HepG2 (cell line): ENCODE results near the gene MED13L. TPM values are rescaled to one million over a fixed set of nuclear protein-coding genes. Genes with fewer than 3 reads are reported as not detected.

Experiments used
- ATAC-seq: fragments of 200-7000 bp; cut with Tn5 transposase; 3 replicates; pipeline ENCODE4 v1.9.1; 2020; ENCODE audit warnings: mild to moderate bottlenecking, moderate library complexity
- BruUV-seq: library from RNA; stranded (reverse); fragments of 400-500 nt; replicated peaks from 2 replicates; lab custom pipeline; 2021; lab: Mats Ljungman, UMichigan
- CTCF ChIA-PET: fragments of 300-600 bp; formaldehyde crosslinking; extraction: SDS; loops from one replicate; lab custom pipeline; 2021; ENCODE audit warnings: low total read pairs, inconsistent platforms, low intra/inter-chr PET ratio; lab: Yijun Ruan, JAX
- POLR2A ChIA-PET: fragments of 350-600 bp; sonication (Branson Sonifier 250); formaldehyde crosslinking; loops from one replicate; lab custom pipeline; 2020; ENCODE audit warnings: antibody characterized with exemption, inconsistent platforms; lab: Yijun Ruan, JAX
- DNase-seq: peaks from one replicate; pipeline ENCODE4 v3.0.0-alpha.2; 2015; ENCODE audit warnings: low spot score
- FAIRE-seq: peaks from 3 replicates; lab custom pipeline; 2011; peaks lifted over from hg19 to GRCh38; lab: Jason Lieb, UNC
- H2AFZ ChIP-seq: one replicate; pipeline ENCODE4 v1.6.1; 2011; ENCODE audit warnings: low read length, inconsistent platforms
- H3K27ac ChIP-seq: fragments of 300-600 bp; 3 replicates; pipeline ENCODE4 v1.8.0; 2011; ENCODE audit warnings: mixed run types, mild to moderate bottlenecking, mixed read lengths, low read length, inconsistent platforms; ENCODE audit not compliant: insufficient read depth; ENCODE audit errors: extremely low read length
- H3K27me3 ChIP-seq, 2 experiments: fragments of 200-600 bp in 1 of 2; 2 replicates in 1 of 2; 3 replicates in 1 of 2; pipeline versions ENCODE4 v1.6.0 to v1.8.0; 2011; ENCODE audit warnings: low read length in 2 of 2, mild to moderate bottlenecking in 2 of 2, moderate library complexity in 2 of 2, inconsistent platforms in 1 of 2; ENCODE audit not compliant: insufficient read depth in 2 of 2, control insufficient read depth in 1 of 2
- H3K36me3 ChIP-seq, 2 experiments: fragments of 200-600 bp in 1 of 2; replicated peaks in 1 of 2; 2 replicates in 1 of 2; 3 replicates in 1 of 2; pipeline versions ENCODE4 v1.5.1 to v1.8.0; 2011; ENCODE audit warnings: low read length in 2 of 2, inconsistent platforms in 1 of 2; ENCODE audit not compliant: insufficient read depth in 2 of 2, control insufficient read depth in 1 of 2
- H3K4me1 ChIP-seq: 2 replicates; pipeline ENCODE4 v1.5.1; 2012; ENCODE audit warnings: low read length, inconsistent platforms; ENCODE audit not compliant: insufficient read depth
- H3K4me2 ChIP-seq: 2 replicates; pipeline ENCODE4 v1.6.0; 2011; ENCODE audit warnings: low read depth, low read length, inconsistent platforms
- H3K4me3 ChIP-seq, 3 experiments: fragments of 200-600 bp in 1 of 3; sonication (generic), shearing (Covaris generic) in 1 of 3; replicated peaks in 1 of 3; 2 replicates each; pipeline ENCODE4 v1.5.1; 2011 to 2016; ENCODE audit warnings: low read length in 3 of 3, inconsistent platforms in 2 of 3, low read depth in 2 of 3, mild to moderate bottlenecking in 2 of 3, control low read depth in 1 of 3, mixed read lengths in 1 of 3; ENCODE audit not compliant: insufficient read depth in 1 of 3
- H3K79me2 ChIP-seq: one replicate; pipeline ENCODE4 v1.6.1; 2011; ENCODE audit warnings: low read length, inconsistent platforms; ENCODE audit not compliant: insufficient read depth
- H3K9ac ChIP-seq: 2 replicates; pipeline ENCODE4 v1.6.0; 2011; ENCODE audit warnings: mild to moderate bottlenecking, low read depth, low read length, inconsistent platforms; ENCODE audit not compliant: insufficient read depth
- H3K9me3 ChIP-seq: 2 replicates; pipeline ENCODE4 v1.5.1; 2012; ENCODE audit warnings: mild to moderate bottlenecking, low read length
- H4K20me1 ChIP-seq: 2 replicates; pipeline ENCODE4 v1.6.0; 2011; ENCODE audit warnings: inconsistent platforms, mild to moderate bottlenecking, low read length, moderate library complexity; ENCODE audit not compliant: insufficient read depth
- EEA1 ChIP-seq: sonication (generic); formaldehyde crosslinking; IDR thresholded peaks from 2 replicates; pipeline ENCODE4 v1.5.1; 2020; ENCODE audit warnings: mild to moderate bottlenecking, missing genetic modification reagents, borderline replicate concordance
- RORA ChIP-seq: sonication (generic); formaldehyde crosslinking; IDR thresholded peaks from 2 replicates; pipeline ENCODE4 v1.5.0; 2020; ENCODE audit warnings: mild to moderate bottlenecking, missing genetic modification reagents, moderate library complexity
- STAG1 ChIP-seq: sonication (generic); formaldehyde crosslinking; IDR thresholded peaks from 2 replicates; pipeline ENCODE4 v1.4.0; 2020; ENCODE audit warnings: missing genetic modification reagents
- ZMYM2 ChIP-seq: sonication (generic); formaldehyde crosslinking; IDR thresholded peaks from 2 replicates; pipeline ENCODE4 v1.8.0; 2022; ENCODE audit warnings: mild to moderate bottlenecking, missing genetic modification reagents
- ZNF17 ChIP-seq: sonication (generic); formaldehyde crosslinking; IDR thresholded peaks from 2 replicates; pipeline ENCODE4 v1.5.0; 2020; ENCODE audit warnings: mild to moderate bottlenecking, missing genetic modification reagents
- ZNF430 ChIP-seq: sonication (generic); formaldehyde crosslinking; IDR thresholded peaks from 2 replicates; pipeline ENCODE4 v1.9.0; 2021; ENCODE audit warnings: mild to moderate bottlenecking, missing genetic modification reagents
- ZNF562 ChIP-seq: sonication (generic); formaldehyde crosslinking; IDR thresholded peaks from 2 replicates; pipeline ENCODE4 v1.8.0; 2022; ENCODE audit warnings: missing genetic modification reagents, borderline replicate concordance
- WGBS: methylation state at CpG from one replicate; pipeline ENCODE4 v1.1.6; 2017; ENCODE audit warnings: low lambda C conversion rate; 5-methylcytosine and 5-hydroxymethylcytosine counted together
- in situ Hi-C: cut with HindIII; loops from 2 replicates; pipeline ENCODE4 v1.10.0; 2017; ENCODE audit warnings: low pct_unique_long_range_greater_than_20kb; ENCODE audit not compliant: extremely low pct_ligation_motif_present
- intact Hi-C: fragments of 100-400 bp; cut with micrococcal nuclease; formaldehyde crosslinking; loops from one replicate; pipeline ENCODE4 v1.10.0; 2022; ENCODE audit not compliant: unreplicated experiment
- polyA plus RNA-seq, 8 experiments: library from polyadenylated mRNA; depleted of rRNA in 3 of 8; stranded (reverse) in 7 of 8; unstranded in 1 of 8; fragments of >200 nt; fragmentation: Illumina TruSeq in 4 of 8; extraction: Trizol in 4 of 8; gene quantifications; 2 replicates each; pipeline versions ENCODE4 v1.2.1 to v1.2.3, GENCODE V29; 2011 to 2016; ENCODE audit warnings: low read depth in 4 of 8, missing spikeins in 1 of 8, mixed read lengths in 1 of 8; ENCODE audit not compliant: insufficient read depth in 1 of 8
- total RNA-seq, 5 experiments: library from RNA; depleted of rRNA; stranded (reverse); fragments of >200 nt; fragmentation: Illumina TruSeq; extraction: Trizol; gene quantifications; 2 replicates each; pipeline ENCODE4 v1.2.3, GENCODE V29; 2016; ENCODE audit warnings: low read depth in 1 of 5
- TF ChIP-seq, protein P1 (sequence below): sonication (generic); formaldehyde crosslinking; conservative IDR thresholded peaks from 2 replicates; pipeline ENCODE4 v1.4.0; 2020; ENCODE audit warnings: missing genetic modification reagents
- TF ChIP-seq, protein P2 (sequence below): sonication (generic); formaldehyde crosslinking; IDR thresholded peaks from 2 replicates; pipeline ENCODE4 v1.5.0; 2020; ENCODE audit warnings: mild to moderate bottlenecking, missing genetic modification reagents, moderate library complexity
- TF ChIP-seq, protein P3 (sequence below): sonication (generic); formaldehyde crosslinking; IDR thresholded peaks from 2 replicates; pipeline ENCODE4 v1.5.0; 2020; ENCODE audit warnings: mild to moderate bottlenecking, missing genetic modification reagents, borderline replicate concordance
- TF ChIP-seq, protein P4 (sequence below): sonication (generic); formaldehyde crosslinking; IDR thresholded peaks from 2 replicates; pipeline ENCODE4 v1.8.1; 2023; ENCODE audit warnings: mild to moderate bottlenecking, inconsistent platforms, moderate library complexity, missing genetic modification reagents, borderline replicate concordance

MED13L gene
- total and polyA plus RNA-seq, 2 of the 13 experiments (the other 11 are each of a cell fraction or from before 2014, with no cell fraction given) = 24.8 to 38.9 TPM

DNA sequence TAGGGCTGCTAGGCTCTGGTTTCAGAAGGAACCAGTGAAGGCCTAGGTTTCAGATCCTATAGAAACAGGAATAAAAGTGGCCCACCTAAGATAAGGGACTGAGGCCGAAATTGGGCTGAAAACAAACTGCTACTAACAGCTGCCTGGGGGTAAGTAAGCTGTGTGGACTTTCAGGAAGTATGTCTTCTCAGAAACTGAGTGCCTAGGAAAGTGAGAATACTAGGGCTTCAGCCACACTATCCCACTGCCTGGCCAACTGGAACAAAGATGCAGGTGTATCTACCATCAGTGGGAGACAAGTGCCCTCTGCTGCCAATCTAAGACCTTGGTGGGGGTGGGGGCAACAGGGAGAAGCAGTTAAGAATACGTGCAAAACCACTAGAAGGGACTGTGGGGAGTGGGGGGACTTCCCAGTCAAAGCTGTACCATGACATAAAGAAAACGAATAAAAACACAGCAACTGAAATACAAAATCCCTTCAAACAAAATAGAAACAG, 82.5 kb downstream of the MED13L start:
- Histone ChIP-seq H3K27ac (no peak overlapping the region), H3K79me2 (peaks cover 41% of the 10 kb centered on the region), H3K9ac (no peak overlapping the region), H3K27me3 (no peaks in the 10 kb centered on the region), H3K36me3 (no peaks in the 10 kb centered on the region), H3K4me1 (peaks cover 10% of the 10 kb centered on the region), H2AFZ (no peak overlapping the region), H4K20me1 (peaks cover 5% of the 10 kb centered on the region; the same call in 1 of the 2 replicates), H3K4me3 (no peak overlapping the region), H3K9me3 (no peaks in the 10 kb centered on the region), H3K4me2 (no peak overlapping the region)
- ChIA-PET CTCF (no interaction called here), POLR2A (no interaction called here)
- no TSS peak for BruUV-seq
- no peak for FAIRE-seq
- DNase-seq = no peak
- in situ Hi-C loops (no loop called here), intact Hi-C loops (no loop called here)
- no peak for ATAC-seq
- WGBS = 97% methylated on average over 3 of the region's 3 CpGs
- TF ChIP-seq ZNF430 = no peak
- TF ChIP-seq ZNF17 (CRISPR knock-in tag) = no peak
- no peak for TF ChIP-seq ZMYM2 (CRISPR knock-in tag)
- TF ChIP-seq, protein P1, sequence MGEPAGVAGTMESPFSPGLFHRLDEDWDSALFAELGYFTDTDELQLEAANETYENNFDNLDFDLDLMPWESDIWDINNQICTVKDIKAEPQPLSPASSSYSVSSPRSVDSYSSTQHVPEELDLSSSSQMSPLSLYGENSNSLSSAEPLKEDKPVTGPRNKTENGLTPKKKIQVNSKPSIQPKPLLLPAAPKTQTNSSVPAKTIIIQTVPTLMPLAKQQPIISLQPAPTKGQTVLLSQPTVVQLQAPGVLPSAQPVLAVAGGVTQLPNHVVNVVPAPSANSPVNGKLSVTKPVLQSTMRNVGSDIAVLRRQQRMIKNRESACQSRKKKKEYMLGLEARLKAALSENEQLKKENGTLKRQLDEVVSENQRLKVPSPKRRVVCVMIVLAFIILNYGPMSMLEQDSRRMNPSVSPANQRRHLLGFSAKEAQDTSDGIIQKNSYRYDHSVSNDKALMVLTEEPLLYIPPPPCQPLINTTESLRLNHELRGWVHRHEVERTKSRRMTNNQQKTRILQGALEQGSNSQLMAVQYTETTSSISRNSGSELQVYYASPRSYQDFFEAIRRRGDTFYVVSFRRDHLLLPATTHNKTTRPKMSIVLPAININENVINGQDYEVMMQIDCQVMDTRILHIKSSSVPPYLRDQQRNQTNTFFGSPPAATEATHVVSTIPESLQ (CRISPR knock-in tag) = no peak
- TF ChIP-seq, protein P2, sequence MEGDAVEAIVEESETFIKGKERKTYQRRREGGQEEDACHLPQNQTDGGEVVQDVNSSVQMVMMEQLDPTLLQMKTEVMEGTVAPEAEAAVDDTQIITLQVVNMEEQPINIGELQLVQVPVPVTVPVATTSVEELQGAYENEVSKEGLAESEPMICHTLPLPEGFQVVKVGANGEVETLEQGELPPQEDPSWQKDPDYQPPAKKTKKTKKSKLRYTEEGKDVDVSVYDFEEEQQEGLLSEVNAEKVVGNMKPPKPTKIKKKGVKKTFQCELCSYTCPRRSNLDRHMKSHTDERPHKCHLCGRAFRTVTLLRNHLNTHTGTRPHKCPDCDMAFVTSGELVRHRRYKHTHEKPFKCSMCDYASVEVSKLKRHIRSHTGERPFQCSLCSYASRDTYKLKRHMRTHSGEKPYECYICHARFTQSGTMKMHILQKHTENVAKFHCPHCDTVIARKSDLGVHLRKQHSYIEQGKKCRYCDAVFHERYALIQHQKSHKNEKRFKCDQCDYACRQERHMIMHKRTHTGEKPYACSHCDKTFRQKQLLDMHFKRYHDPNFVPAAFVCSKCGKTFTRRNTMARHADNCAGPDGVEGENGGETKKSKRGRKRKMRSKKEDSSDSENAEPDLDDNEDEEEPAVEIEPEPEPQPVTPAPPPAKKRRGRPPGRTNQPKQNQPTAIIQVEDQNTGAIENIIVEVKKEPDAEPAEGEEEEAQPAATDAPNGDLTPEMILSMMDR = peak; percentile 40; the same call in 1 of the 2 replicates
- 0 out of 2 replicates have a peak, but pooled peaks have one; percentile 29 for TF ChIP-seq STAG1 (CRISPR knock-in tag)
- TF ChIP-seq, protein P3, sequence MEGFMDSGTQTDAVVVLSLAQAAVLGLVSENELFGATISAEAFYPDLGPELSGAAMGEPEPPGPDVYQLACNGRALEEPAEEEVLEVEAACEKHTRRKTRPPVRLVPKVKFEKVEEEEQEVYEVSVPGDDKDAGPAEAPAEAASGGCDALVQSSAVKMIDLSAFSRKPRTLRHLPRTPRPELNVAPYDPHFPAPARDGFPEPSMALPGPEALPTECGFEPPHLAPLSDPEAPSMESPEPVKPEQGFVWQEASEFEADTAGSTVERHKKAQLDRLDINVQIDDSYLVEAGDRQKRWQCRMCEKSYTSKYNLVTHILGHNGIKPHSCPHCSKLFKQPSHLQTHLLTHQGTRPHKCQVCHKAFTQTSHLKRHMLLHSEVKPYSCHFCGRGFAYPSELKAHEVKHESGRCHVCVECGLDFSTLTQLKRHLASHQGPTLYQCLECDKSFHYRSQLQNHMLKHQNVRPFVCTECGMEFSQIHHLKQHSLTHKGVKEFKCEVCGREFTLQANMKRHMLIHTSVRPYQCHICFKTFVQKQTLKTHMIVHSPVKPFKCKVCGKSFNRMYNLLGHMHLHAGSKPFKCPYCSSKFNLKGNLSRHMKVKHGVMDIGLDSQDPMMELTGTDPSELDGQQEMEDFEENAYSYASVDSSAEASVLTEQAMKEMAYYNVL = no peak
- TF ChIP-seq, protein P4, sequence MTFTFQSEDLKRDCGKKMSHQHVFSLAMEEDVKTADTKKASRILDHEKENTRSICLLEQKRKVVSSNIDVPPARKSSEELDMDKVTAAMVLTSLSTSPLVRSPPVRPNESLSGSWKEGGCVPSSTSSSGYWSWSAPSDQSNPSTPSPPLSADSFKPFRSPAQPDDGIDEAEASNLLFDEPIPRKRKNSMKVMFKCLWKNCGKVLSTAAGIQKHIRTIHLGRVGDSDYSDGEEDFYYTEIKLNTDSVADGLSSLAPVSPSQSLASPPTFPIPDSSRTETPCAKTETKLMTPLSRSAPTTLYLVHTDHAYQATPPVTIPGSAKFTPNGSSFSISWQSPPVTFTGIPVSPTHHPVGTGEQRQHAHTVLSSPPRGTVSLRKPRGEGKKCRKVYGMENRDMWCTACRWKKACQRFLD (CRISPR knock-in tag) = no peak
- TF ChIP-seq RORA (CRISPR knock-in tag) = no peak
- no peak for TF ChIP-seq EEA1 (CRISPR knock-in tag)
- no peak for TF ChIP-seq ZNF562
